ENCODE data around the gene STING1. TPM values are rescaled to one million over a fixed set of nuclear protein-coding genes. Genes with fewer than 3 reads are reported as not detected.

STING1 gene
- total and polyA plus RNA-seq, 2 of the 8 experiments (the other 6 are each of a cell fraction or from before 2014, with no cell fraction given): 0.26 to 0.47 TPM

DNA sequence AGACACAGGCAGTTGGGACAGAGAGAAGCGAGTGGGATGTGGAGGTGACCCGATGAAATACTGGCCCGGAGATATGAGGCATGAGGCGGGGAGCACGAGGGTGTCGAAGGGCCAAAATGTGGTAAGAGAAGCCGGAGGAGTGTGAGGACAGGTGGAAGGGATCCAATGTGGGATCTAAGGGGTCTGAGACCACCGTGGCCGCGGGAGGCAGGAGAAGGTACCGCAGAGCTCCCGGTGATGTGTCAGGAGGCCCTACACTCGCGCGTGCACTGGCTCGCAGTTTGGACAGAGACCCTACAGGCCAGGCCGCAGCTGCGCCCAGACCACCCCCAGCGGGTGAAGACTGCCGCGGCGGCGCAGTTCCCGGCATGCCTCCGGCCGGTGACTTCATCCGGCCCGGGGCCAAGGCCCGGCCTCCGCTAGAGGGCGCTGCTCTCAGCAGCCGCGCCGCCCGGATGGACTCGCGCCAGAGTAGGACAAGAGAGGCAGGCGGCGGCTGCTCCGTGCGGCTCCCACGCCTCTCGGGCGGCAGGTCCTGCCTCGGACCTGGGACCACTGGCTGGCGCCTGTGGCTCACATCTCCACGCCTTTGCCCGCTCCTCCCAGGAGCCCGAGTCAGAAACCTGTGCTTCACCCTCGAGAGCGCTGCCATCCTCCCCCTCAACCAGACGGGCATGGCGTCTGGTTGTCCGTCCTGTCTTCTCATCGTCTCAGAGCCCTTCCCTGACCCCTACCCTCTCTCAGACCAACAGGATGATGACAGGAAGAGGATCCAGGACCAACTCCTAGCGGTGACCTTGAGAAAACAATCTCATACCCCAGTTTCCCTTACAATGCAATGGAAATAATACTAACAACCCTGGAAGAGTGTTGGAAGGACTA lies 35.4 kb upstream of the STING1 start (continued):
- no peak for TF ChIP-seq POU5F1 (IDR thresholded peaks at IDR 0.05; ENCODE audit: low read depth, low read length)
